Neural progenitor cell (in vitro differentiated cells): ENCODE results near the gene GSG1L. TPM values are rescaled to one million over a fixed set of nuclear protein-coding genes. Genes with fewer than 3 reads are reported as not detected.

Source experiments
- DNase-seq: peaks from one replicate; pipeline ENCODE4 v3.0.0-alpha.2; 2016; ENCODE audit warnings: low spot score
- H2AFZ ChIP-seq: fragments of 200-600 bp; sonication (generic); replicated peaks from 2 replicates; pipeline ENCODE4 v1.6.1; 2016; ENCODE audit warnings: antibody characterized with exemption
- H3F3A ChIP-seq: fragments of 200-600 bp; sonication (generic); 2 replicates; pipeline ENCODE4 v1.6.1; 2016; ENCODE audit warnings: antibody characterized with exemption, low read depth
- H3K27ac ChIP-seq: fragments of 200-600 bp; sonication (generic); 2 replicates; pipeline ENCODE4 v1.5.1; 2016; ENCODE audit warnings: mild to moderate bottlenecking
- H3K27me3 ChIP-seq: fragments of 200-600 bp; sonication (generic); 2 replicates; pipeline ENCODE4 v1.6.1; 2016; ENCODE audit warnings: mild to moderate bottlenecking, moderate library complexity
- H3K36me3 ChIP-seq: fragments of 200-600 bp; sonication (generic); 2 replicates; pipeline ENCODE4 v1.5.1; 2016
- H3K4me1 ChIP-seq: fragments of 200-600 bp; sonication (generic); 2 replicates; pipeline ENCODE4 v1.6.1; 2016; ENCODE audit warnings: mixed run types
- H3K4me2 ChIP-seq: fragments of 200-600 bp; sonication (generic); 2 replicates; pipeline ENCODE4 v1.6.1; 2016
- H3K4me3 ChIP-seq: fragments of 200-600 bp; sonication (generic); 2 replicates; pipeline ENCODE4 v1.5.1; 2016
- H3K79me2 ChIP-seq: fragments of 200-600 bp; sonication (generic); 2 replicates; pipeline ENCODE4 v1.6.1; 2016; ENCODE audit warnings: low read depth
- H3K9ac ChIP-seq: fragments of 200-600 bp; sonication (generic); 2 replicates; pipeline ENCODE4 v1.6.1; 2016
- H3K9me3 ChIP-seq: fragments of 200-600 bp; sonication (generic); 2 replicates; pipeline ENCODE4 v1.5.1; 2016; ENCODE audit warnings: low read depth
- H4K20me1 ChIP-seq: fragments of 200-600 bp; sonication (generic); 2 replicates; pipeline ENCODE4 v1.6.1; 2016; ENCODE audit warnings: low read depth
- H3K27ac Mint-ChIP-seq: 3 replicates; pipeline ENCODE4 v1.8.0; 2021; ENCODE audit warnings: mixed read lengths
- H3K27me3 Mint-ChIP-seq: 2 replicates; pipeline ENCODE4 v1.8.0; 2022; ENCODE audit warnings: low read depth, mild to moderate bottlenecking, inconsistent platforms, moderate library complexity, mixed read lengths; ENCODE audit not compliant: insufficient read depth
- H3K36me3 Mint-ChIP-seq: 3 replicates; pipeline ENCODE4 v1.8.0; 2021; ENCODE audit warnings: mixed read lengths
- H3K4me1 Mint-ChIP-seq: 3 replicates; pipeline ENCODE4 v1.8.0; 2021; ENCODE audit warnings: mixed read lengths
- H3K4me3 Mint-ChIP-seq: 3 replicates; pipeline ENCODE4 v1.8.0; 2021; ENCODE audit warnings: mild to moderate bottlenecking, moderate library complexity, mixed read lengths
- H3K9me3 Mint-ChIP-seq: 3 replicates; pipeline ENCODE4 v1.8.0; 2020; ENCODE audit warnings: mixed read lengths
- EZH2 ChIP-seq: fragments of 200-600 bp; sonication (generic); IDR thresholded peaks from 2 replicates; pipeline ENCODE4 v1.6.1; 2017; ENCODE audit warnings: antibody characterized with exemption, mild to moderate bottlenecking, moderate library complexity
- EZH2phosphoT487 ChIP-seq: fragments of 200-600 bp; sonication (generic); IDR thresholded peaks from 2 replicates; pipeline ENCODE4 v1.6.1; 2017; ENCODE audit warnings: antibody characterized with exemption
- total RNA-seq: library from RNA; depleted of rRNA; stranded (reverse); fragments of >200 nt; gene quantifications from 2 replicates; pipeline ENCODE4 v1.2.3, GENCODE V29; 2015; ENCODE audit warnings: low replicate concordance
- TF ChIP-seq, protein P1 (sequence below): fragments of 200-600 bp; sonication (generic); IDR thresholded peaks from 2 replicates; pipeline ENCODE4 v1.5.1; 2017; ENCODE audit warnings: antibody characterized with exemption, mild to moderate bottlenecking

GSG1L gene
- total RNA-seq, 1 donor from 2014 or later = not detected

DNA sequence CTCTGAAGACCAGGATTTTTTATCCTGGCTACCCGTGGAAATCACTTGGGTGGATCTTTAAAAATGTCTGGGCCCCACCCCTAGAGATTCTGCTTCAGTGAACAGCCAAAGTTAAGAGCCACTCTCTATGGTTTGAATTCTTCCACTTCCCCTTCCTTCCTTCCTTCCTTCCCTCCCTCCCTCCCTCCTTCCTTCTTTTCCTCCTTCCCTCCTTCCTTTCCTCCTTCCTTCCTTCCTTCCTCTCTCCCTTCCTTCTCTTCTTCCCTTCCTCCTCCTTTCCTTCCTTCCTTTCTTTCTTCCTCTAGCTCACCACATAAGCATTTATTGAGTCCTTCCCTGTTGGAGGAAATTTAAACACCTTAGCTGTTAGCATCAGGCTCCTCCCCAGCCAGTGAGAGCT, 310.0 kb downstream of the GSG1L start:
- H3K36me3 Mint-ChIP-seq = peaks cover 17% of the 10 kb centered on the region
- Histone ChIP-seq H4K20me1 (no peaks in the 10 kb centered on the region), H3K36me3 (no peaks in the 10 kb centered on the region), H3F3A (no peaks in the 10 kb centered on the region), H3K27me3 (no peaks in the 10 kb centered on the region), H3K27ac (no peak overlapping the region), H2AFZ (no peak overlapping the region), H3K9ac (no peak overlapping the region), H3K9me3 (no peaks in the 10 kb centered on the region), H3K79me2 (no peaks in the 10 kb centered on the region), H3K4me1 (no peaks in the 10 kb centered on the region), H3K4me3 (no peak overlapping the region), H3K4me2 (no peak overlapping the region)
- no peak overlapping the region for H3K4me3 Mint-ChIP-seq
- H3K9me3 Mint-ChIP-seq = no peaks in the 10 kb centered on the region
- peaks cover 26% of the 10 kb centered on the region for H3K4me1 Mint-ChIP-seq
- H3K27me3 Mint-ChIP-seq = peaks cover 16% of the 10 kb centered on the region
- H3K27ac Mint-ChIP-seq = no peak overlapping the region
- TF ChIP-seq, protein P1, sequence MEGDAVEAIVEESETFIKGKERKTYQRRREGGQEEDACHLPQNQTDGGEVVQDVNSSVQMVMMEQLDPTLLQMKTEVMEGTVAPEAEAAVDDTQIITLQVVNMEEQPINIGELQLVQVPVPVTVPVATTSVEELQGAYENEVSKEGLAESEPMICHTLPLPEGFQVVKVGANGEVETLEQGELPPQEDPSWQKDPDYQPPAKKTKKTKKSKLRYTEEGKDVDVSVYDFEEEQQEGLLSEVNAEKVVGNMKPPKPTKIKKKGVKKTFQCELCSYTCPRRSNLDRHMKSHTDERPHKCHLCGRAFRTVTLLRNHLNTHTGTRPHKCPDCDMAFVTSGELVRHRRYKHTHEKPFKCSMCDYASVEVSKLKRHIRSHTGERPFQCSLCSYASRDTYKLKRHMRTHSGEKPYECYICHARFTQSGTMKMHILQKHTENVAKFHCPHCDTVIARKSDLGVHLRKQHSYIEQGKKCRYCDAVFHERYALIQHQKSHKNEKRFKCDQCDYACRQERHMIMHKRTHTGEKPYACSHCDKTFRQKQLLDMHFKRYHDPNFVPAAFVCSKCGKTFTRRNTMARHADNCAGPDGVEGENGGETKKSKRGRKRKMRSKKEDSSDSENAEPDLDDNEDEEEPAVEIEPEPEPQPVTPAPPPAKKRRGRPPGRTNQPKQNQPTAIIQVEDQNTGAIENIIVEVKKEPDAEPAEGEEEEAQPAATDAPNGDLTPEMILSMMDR = no peak
- no peak for TF ChIP-seq EZH2
- TF ChIP-seq EZH2phosphoT487 = no peak
- DNase-seq = no peak

GRCh38 chr16:27752241-27752640, 311.3 kb downstream of the GSG1L start:
- no peak overlapping the region for H3K9ac ChIP-seq
- no peaks in the 10 kb centered on the region for H3K79me2 ChIP-seq
- H2AFZ ChIP-seq = no peak overlapping the region
- no peak overlapping the region for H3K4me3 Mint-ChIP-seq
- H3K4me1 ChIP-seq = no peaks in the 10 kb centered on the region
- no peaks in the 10 kb centered on the region for H3K36me3 ChIP-seq
- no peak for DNase-seq
- no peaks in the 10 kb centered on the region for H3K9me3 Mint-ChIP-seq
- no peaks in the 10 kb centered on the region for H4K20me1 ChIP-seq
- H3K27ac ChIP-seq = no peak overlapping the region
- no peaks in the 10 kb centered on the region for H3K27me3 ChIP-seq
- H3K4me3 ChIP-seq = no peak overlapping the region
- no peak overlapping the region for H3K27ac Mint-ChIP-seq
- H3K36me3 Mint-ChIP-seq = peaks cover 16% of the 10 kb centered on the region
- H3K4me2 ChIP-seq = no peak overlapping the region
- peaks cover 16% of the 10 kb centered on the region for H3K27me3 Mint-ChIP-seq
- H3K9me3 ChIP-seq = no peaks in the 10 kb centered on the region
- peaks cover 18% of the 10 kb centered on the region for H3K4me1 Mint-ChIP-seq
- no peaks in the 10 kb centered on the region for H3F3A ChIP-seq
- TF ChIP-seq EZH2phosphoT487 (no peak), EZH2 (no peak)
- TF ChIP-seq, protein P1 = no peak

DNA sequence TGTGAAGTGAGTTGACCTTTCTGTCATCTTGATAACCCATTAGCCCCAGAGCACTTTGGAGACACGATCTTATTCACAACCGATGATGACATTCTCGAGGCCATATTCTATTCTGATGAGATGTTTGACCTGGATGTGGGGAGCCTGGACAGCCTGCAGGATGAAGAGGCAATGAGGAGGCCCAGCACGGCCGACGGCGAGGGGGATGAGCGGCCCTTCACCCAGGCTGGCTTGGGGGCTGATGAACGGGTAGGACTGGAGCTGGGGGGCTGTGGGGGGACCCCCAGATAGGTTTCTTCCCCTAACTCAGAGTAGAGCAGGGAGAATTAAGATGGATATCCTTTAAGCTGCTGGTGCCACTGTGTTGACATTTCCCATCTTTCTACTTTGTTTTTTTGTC, 311.8 kb downstream of the GSG1L start:
- no peak overlapping the region for H3K27ac ChIP-seq
- H3K4me3 ChIP-seq = no peak overlapping the region
- H3K27me3 ChIP-seq = no peaks in the 10 kb centered on the region
- Mint-ChIP-seq H3K4me3 (no peak overlapping the region), H3K9me3 (no peaks in the 10 kb centered on the region), H3K27ac (no peak overlapping the region), H3K4me1 (peaks cover 17% of the 10 kb centered on the region), H3K27me3 (peaks cover 14% of the 10 kb centered on the region), H3K36me3 (peaks cover 18% of the 10 kb centered on the region)
- no peak for TF ChIP-seq EZH2phosphoT487
- TF ChIP-seq, protein P1 = no peak
- no peak overlapping the region for H3K9ac ChIP-seq
- H3K4me1 ChIP-seq = no peaks in the 10 kb centered on the region
- H3K36me3 ChIP-seq = no peaks in the 10 kb centered on the region
- no peak overlapping the region for H2AFZ ChIP-seq
- H4K20me1 ChIP-seq = no peaks in the 10 kb centered on the region
- DNase-seq = no peak
- no peaks in the 10 kb centered on the region for H3K79me2 ChIP-seq
- no peak overlapping the region for H3K4me2 ChIP-seq
- H3K9me3 ChIP-seq = no peaks in the 10 kb centered on the region
- no peaks in the 10 kb centered on the region for H3F3A ChIP-seq
